WERI-Rb-1 (cell line): ENCODE results near the gene PHLDA3.

Experiments
- DNase-seq: peaks from one replicate; pipeline ENCODE4 v3.0.0-alpha.2; 2020
- H3K27ac ChIP-seq: fragments of 250-450 bp; sonication (Bioruptor Pico); 2 replicates; pipeline ENCODE4 v1.5.1; 2020; ENCODE audit warnings: mild to moderate bottlenecking, moderate library complexity
- H3K27me3 ChIP-seq: fragments of 250-450 bp; sonication (Bioruptor Pico); 2 replicates; pipeline ENCODE4 v1.5.1; 2021; ENCODE audit warnings: mild to moderate bottlenecking, low read depth, moderate library complexity; ENCODE audit not compliant: insufficient read depth, severe bottlenecking
- H3K36me3 ChIP-seq: fragments of 250-450 bp; sonication (Bioruptor Pico); 2 replicates; pipeline ENCODE4 v1.5.1; 2020; ENCODE audit warnings: mild to moderate bottlenecking, moderate library complexity
- H3K4me3 ChIP-seq: 2 replicates; pipeline ENCODE4 v1.5.1; 2011; ENCODE audit warnings: low read depth, mild to moderate bottlenecking, control low read depth, low read length
- H3K9me3 ChIP-seq: fragments of 250-450 bp; sonication (Bioruptor Pico); 2 replicates; pipeline ENCODE4 v1.5.1; 2021; ENCODE audit warnings: mild to moderate bottlenecking, moderate library complexity; ENCODE audit not compliant: severe bottlenecking
- TF ChIP-seq, protein P1 (sequence below): IDR thresholded peaks from 2 replicates; pipeline ENCODE4 v1.5.1; 2011; ENCODE audit warnings: low read depth, mild to moderate bottlenecking, control low read depth, inconsistent platforms, low read length

Gene PHLDA3

DNA sequence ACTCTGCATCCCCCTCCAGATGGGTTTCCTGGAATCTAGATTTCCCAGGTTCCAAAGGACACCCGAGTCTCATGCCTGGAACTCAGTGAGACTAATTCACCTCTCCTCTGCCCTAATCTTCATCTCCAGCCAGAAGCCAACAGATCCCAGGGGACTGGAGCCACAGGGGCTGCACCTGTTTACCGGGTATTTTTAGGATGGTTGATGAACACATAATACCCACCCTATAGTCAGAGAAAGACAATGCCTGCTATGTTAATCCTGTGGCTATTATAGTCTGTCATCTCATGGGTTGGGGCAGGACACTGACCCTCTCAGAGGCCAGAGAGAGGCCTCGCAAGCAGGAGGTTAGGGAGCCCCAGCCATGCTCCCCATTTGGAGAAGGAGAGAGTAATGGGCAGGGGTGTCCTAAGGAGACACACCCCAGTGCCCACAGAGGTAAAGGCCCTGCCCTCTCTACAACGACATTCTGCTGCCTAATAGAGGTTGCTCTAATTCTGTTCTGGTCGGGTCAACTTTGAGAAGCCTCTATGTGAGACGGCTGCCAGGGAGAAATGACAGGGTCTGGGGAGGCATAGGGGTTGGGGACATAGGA, 46.5 kb downstream of the PHLDA3 start:
- no peak for DNase-seq
- TF ChIP-seq, protein P1, sequence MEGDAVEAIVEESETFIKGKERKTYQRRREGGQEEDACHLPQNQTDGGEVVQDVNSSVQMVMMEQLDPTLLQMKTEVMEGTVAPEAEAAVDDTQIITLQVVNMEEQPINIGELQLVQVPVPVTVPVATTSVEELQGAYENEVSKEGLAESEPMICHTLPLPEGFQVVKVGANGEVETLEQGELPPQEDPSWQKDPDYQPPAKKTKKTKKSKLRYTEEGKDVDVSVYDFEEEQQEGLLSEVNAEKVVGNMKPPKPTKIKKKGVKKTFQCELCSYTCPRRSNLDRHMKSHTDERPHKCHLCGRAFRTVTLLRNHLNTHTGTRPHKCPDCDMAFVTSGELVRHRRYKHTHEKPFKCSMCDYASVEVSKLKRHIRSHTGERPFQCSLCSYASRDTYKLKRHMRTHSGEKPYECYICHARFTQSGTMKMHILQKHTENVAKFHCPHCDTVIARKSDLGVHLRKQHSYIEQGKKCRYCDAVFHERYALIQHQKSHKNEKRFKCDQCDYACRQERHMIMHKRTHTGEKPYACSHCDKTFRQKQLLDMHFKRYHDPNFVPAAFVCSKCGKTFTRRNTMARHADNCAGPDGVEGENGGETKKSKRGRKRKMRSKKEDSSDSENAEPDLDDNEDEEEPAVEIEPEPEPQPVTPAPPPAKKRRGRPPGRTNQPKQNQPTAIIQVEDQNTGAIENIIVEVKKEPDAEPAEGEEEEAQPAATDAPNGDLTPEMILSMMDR = no peak
- H3K4me3 ChIP-seq = no peak overlapping the region
- no peaks in the 10 kb centered on the region for H3K36me3 ChIP-seq
- no peak overlapping the region for H3K27ac ChIP-seq
- peaks cover 24% of the 10 kb centered on the region for H3K9me3 ChIP-seq
- peaks cover 5% of the 10 kb centered on the region for H3K27me3 ChIP-seq

DNA sequence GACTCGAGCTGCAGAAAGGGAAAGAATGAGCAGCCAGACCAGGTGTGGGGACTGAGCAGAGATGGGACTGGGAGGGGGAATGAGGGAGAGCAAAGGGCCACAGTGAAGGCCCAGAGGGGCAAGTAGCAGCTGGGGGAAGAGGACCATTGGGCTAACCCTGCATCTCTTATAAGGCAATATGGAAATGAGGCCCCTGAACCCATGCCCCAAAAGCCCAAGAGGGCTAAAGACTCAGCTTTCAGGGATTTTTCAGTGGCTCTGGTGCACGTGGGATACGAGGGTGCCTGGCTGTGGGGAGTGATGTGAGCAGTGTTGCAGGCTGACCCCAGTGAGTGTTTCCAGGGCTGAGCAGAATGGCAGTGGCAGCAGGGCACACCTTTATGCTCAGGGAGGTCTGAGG, 47.0 kb downstream of the PHLDA3 start:
- Histone ChIP-seq H3K4me3 (no peak overlapping the region), H3K27me3 (peaks cover 5% of the 10 kb centered on the region), H3K27ac (no peak overlapping the region), H3K36me3 (no peaks in the 10 kb centered on the region), H3K9me3 (peaks cover 24% of the 10 kb centered on the region)
- no peak for DNase-seq
- TF ChIP-seq, protein P1 = no peak

DNA sequence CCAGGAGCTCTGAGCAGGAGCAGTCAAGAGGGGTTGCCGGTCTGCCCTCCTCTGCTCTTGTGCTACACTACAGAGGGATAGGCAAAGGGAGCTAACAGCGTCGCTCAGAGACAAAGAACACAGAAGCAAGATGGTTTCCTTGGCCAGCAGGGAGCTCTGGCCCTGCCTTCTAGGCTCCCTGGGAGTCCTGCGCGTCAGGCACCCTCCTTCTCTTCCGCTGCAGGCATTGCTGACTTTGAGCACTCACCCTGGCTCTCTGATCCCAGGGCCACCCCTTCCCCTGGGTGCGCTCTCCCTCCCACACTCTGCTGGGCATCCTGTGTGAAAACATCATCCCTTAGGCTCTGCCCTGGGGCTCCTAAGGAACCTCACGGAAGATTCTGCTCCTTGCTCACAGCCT, 47.9 kb downstream of the PHLDA3 start:
- H3K9me3 ChIP-seq = peaks cover 25% of the 10 kb centered on the region
- no peaks in the 10 kb centered on the region for H3K36me3 ChIP-seq
- peaks cover 5% of the 10 kb centered on the region for H3K27me3 ChIP-seq
- no peak for DNase-seq
- H3K27ac ChIP-seq = no peak overlapping the region
- no peak overlapping the region for H3K4me3 ChIP-seq
- TF ChIP-seq, protein P1 = no peak

DNA sequence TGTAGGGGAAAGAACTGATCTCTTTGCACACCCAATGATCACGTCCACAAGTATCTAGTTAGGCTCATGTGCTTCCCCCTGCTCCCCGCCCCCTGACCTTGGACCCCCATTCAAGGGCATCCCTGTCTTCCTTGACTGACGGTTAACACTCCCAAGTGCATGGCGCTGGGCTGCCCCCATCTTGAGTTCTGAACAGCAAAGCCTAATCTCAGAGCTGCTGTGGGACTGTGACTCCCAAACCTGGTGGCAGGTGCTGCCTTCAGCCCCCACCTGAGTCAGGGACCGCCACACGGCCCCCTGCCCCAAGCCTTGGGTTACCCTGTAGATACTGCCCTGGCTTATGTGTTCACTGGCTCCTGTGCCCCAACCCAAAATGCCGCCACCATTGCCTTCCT, 48.4 kb downstream of the PHLDA3 start:
- Histone ChIP-seq H3K27me3 (peaks cover 5% of the 10 kb centered on the region), H3K4me3 (no peak overlapping the region), H3K36me3 (no peaks in the 10 kb centered on the region), H3K27ac (no peak overlapping the region), H3K9me3 (peaks cover 26% of the 10 kb centered on the region)
- no peak for DNase-seq
- TF ChIP-seq, protein P1 = no peak

DNA sequence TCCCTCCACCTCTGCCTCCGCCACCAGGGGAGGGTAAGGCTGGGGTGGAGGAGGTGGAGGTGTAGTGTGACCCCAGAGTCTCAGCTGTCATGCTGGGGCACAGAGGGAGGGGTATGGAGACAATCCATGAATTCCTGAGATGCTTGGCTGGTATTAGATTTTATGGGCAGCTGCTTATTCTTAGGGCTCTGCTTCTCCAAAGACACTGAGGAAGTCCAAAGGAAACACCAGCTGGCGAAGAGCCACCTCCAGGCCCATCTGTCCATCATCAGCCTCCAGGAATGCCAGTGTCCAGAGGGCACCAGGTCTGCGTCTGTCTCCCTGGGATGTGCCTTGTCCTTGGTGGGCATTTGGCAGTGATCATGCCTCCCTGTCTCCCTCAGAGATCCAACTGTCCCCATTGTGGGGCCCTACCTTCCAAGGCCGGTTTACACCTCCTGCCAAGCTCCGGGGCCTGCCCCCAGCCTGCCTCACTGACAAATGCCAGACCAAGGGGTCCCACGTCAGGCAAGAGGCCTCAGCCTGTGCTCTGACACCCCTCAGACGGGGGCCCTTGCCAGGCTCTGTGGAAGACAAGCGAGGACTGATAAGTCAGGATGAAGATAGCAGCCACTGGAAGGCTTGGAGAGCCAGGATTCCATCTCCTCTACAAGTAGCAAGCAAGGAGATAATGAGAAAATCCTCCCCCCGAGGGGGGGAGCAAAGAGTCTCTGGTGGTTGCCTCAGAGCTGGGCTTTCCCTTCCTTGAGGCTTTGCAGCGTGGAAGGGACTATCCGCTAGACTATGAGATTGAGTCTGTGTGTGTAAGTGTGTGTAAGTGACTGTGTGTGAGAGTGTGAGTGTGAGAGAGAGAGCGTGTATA, 49.0 kb downstream of the PHLDA3 start:
- Histone ChIP-seq H3K36me3 (no peaks in the 10 kb centered on the region), H3K27ac (no peak overlapping the region), H3K4me3 (no peak overlapping the region), H3K9me3 (peaks cover 26% of the 10 kb centered on the region), H3K27me3 (peaks cover 5% of the 10 kb centered on the region)
- TF ChIP-seq, protein P1 = no peak
- no peak for DNase-seq
